DOHH2 (cell line): ENCODE measurements around the gene DAZAP1.

Source experiments
- CTCF ChIP-seq: fragments of 200-600 bp; sonication (generic); IDR thresholded peaks from one replicate; pipeline ENCODE4 v1.5.1; 2014; ENCODE audit warnings: antibody characterized with exemption, mild to moderate bottlenecking, low read depth, low read length; ENCODE audit not compliant: poor library complexity, severe bottlenecking
- EZH2phosphoT487 ChIP-seq: fragments of 200-600 bp; sonication (generic); IDR thresholded peaks from 2 replicates; pipeline ENCODE4 v1.6.1; 2017; ENCODE audit warnings: borderline replicate concordance, mild to moderate bottlenecking, antibody characterized with exemption, low read length, moderate library complexity, mixed read lengths

- TF ChIP-seq CTCF (no peak), EZH2phosphoT487 (no peak)
Measured at GRCh38 chr19:1396019-1396767, 11.2 kb upstream of the DAZAP1 start.
